Panc1 (cell line): ENCODE results near the gene TBCD. TPM values are rescaled to one million over a fixed set of nuclear protein-coding genes. Genes with fewer than 3 reads are reported as not detected.

Experiments
- ATAC-seq: fragments of 200-7000 bp; cut with Tn5 transposase; 2 replicates; pipeline ENCODE4 v1.9.1; 2020; ENCODE audit warnings: mild to moderate bottlenecking, moderate library complexity
- BruUV-seq: library from RNA; stranded (reverse); fragments of 400-500 nt; replicated peaks from 2 replicates; lab custom pipeline; 2021; lab: Mats Ljungman, UMichigan
- CTCF ChIA-PET: fragments of 300-600 bp; sonication (Branson Sonifier 250); formaldehyde crosslinking; loops from one replicate; lab custom pipeline; 2022; ENCODE audit warnings: antibody characterized with exemption; lab: Charles Lee
- POLR2A ChIA-PET: fragments of 300-600 bp; sonication (Branson Sonifier 250); formaldehyde crosslinking; loops from one replicate; lab custom pipeline; 2022; ENCODE audit warnings: antibody characterized with exemption; lab: Charles Lee
- DNase-seq: peaks from one replicate; pipeline ENCODE4 v3.0.0-alpha.2; 2010; ENCODE audit warnings: low read depth, low spot score
- H3K27ac ChIP-seq: 2 replicates; pipeline ENCODE4 v1.5.1; 2011; ENCODE audit warnings: mild to moderate bottlenecking, low read length, inconsistent platforms
- H3K27me3 ChIP-seq: fragments of 200-500 bp; sonication (Bioruptor generic); 2 replicates; pipeline ENCODE4 v1.6.0; 2014; ENCODE audit warnings: low read length, inconsistent platforms; ENCODE audit not compliant: control insufficient read depth, insufficient read depth
- H3K36me3 ChIP-seq: fragments of 200-500 bp; sonication (Bioruptor generic); 2 replicates; pipeline ENCODE4 v1.5.1; 2014; ENCODE audit warnings: inconsistent platforms, mild to moderate bottlenecking, low read length, moderate library complexity; ENCODE audit not compliant: control insufficient read depth, insufficient read depth
- H3K4me1 ChIP-seq: 2 replicates; pipeline ENCODE4 v1.5.1; 2011; ENCODE audit warnings: inconsistent platforms, mild to moderate bottlenecking, low read length, moderate library complexity; ENCODE audit not compliant: control insufficient read depth, insufficient read depth
- H3K4me3 ChIP-seq, 2 experiments: 2 replicates each; pipeline ENCODE4 v1.5.1; 2011 to 2012; ENCODE audit warnings: low read depth in 2 of 2, low read length in 2 of 2, mild to moderate bottlenecking in 2 of 2, inconsistent platforms in 1 of 2, moderate library complexity in 1 of 2
- H3K9me3 ChIP-seq: fragments of 200-500 bp; sonication (Bioruptor generic); 2 replicates; pipeline ENCODE4 v1.5.1; 2014; ENCODE audit warnings: low read depth, mild to moderate bottlenecking, inconsistent platforms, low read length, moderate library complexity; ENCODE audit not compliant: control insufficient read depth, insufficient read depth
- CTCF ChIP-seq: fragments of 450-650 bp; IDR thresholded peaks from 2 replicates; pipeline ENCODE4 v1.5.1; 2017; ENCODE audit warnings: mild to moderate bottlenecking
- POLR2AphosphoS5 ChIP-seq: IDR thresholded peaks from 2 replicates; pipeline ENCODE4 v1.6.1; 2012; ENCODE audit warnings: mild to moderate bottlenecking, low read depth, low read length, moderate library complexity
- SIN3A ChIP-seq: IDR thresholded peaks from 2 replicates; pipeline ENCODE4 v1.6.1; 2012; ENCODE audit warnings: low read depth, mild to moderate bottlenecking, low read length, moderate library complexity, borderline replicate concordance; ENCODE audit not compliant: insufficient read depth
- TCF7L2 ChIP-seq: IDR thresholded peaks from 2 replicates; pipeline ENCODE4 v1.6.1; 2011; ENCODE audit warnings: mild to moderate bottlenecking, low read depth, low read length, inconsistent platforms
- in situ Hi-C: cut with HindIII; loops from 2 replicates; pipeline ENCODE4 v1.10.0; 2016; ENCODE audit warnings: low sequenced_read_pairs, low pct_unique_long_range_greater_than_20kb
- intact Hi-C: fragments of 100-400 bp; cut with micrococcal nuclease; formaldehyde crosslinking; loops from one replicate; pipeline ENCODE4 v1.10.0; 2022; ENCODE audit not compliant: unreplicated experiment
- total RNA-seq: library from RNA; stranded (reverse); gene quantifications from one replicate; pipeline ENCODE4 v1.2.1, GENCODE V29; 2021; ENCODE audit not compliant: unreplicated experiment
- TF ChIP-seq, protein P1 (sequence below), 2 experiments: IDR thresholded peaks; 2 replicates each; pipeline ENCODE4 v1.6.1; 2011 to 2012; ENCODE audit warnings: low read depth in 2 of 2, control low read depth in 1 of 2, low read length in 1 of 2, mild to moderate bottlenecking in 1 of 2, moderate library complexity in 1 of 2; ENCODE audit not compliant: insufficient read depth in 1 of 2

Gene TBCD
- total RNA-seq, 1 experiment from 2014 or later = 186 TPM

DNA sequence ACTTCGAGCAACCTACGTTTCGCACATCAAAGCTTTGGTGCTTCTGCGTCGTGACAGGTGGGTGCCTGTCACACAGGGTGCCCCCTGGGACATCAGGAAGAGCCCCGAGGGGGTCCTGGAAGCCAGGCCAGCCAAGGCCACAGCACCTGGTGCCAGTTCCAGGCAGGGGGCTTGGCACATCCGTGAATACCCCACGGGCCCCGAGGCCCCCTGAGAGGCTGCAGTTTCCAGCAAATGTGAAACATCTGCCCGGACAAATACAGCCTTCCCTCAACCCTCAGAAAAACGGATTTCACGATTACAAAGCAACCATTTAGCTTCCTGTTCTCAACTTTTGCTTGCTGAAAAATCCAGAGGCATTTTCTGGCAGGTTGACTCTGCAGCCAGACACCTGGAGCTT, 218.2 kb downstream of the TBCD start:
- H3K27me3 ChIP-seq = no peaks in the 10 kb centered on the region
- ATAC-seq (no peak), DNase-seq (no peak)
- no peaks in the 10 kb centered on the region for H3K4me1 ChIP-seq
- CTCF ChIA-PET = no interaction called here
- H3K4me3 ChIP-seq = no peak overlapping the region
- POLR2A ChIA-PET = no interaction called here
- BruUV-seq = no TSS peak
- in situ Hi-C loops (no loop called here), intact Hi-C loops (no loop called here)
- no peak overlapping the region for H3K27ac ChIP-seq
- no peaks in the 10 kb centered on the region for H3K36me3 ChIP-seq
- no peaks in the 10 kb centered on the region for H3K9me3 ChIP-seq
- no peak for TF ChIP-seq CTCF
- TF ChIP-seq POLR2AphosphoS5 = no peak
- no peak for TF ChIP-seq SIN3A
- TF ChIP-seq, protein P1, sequence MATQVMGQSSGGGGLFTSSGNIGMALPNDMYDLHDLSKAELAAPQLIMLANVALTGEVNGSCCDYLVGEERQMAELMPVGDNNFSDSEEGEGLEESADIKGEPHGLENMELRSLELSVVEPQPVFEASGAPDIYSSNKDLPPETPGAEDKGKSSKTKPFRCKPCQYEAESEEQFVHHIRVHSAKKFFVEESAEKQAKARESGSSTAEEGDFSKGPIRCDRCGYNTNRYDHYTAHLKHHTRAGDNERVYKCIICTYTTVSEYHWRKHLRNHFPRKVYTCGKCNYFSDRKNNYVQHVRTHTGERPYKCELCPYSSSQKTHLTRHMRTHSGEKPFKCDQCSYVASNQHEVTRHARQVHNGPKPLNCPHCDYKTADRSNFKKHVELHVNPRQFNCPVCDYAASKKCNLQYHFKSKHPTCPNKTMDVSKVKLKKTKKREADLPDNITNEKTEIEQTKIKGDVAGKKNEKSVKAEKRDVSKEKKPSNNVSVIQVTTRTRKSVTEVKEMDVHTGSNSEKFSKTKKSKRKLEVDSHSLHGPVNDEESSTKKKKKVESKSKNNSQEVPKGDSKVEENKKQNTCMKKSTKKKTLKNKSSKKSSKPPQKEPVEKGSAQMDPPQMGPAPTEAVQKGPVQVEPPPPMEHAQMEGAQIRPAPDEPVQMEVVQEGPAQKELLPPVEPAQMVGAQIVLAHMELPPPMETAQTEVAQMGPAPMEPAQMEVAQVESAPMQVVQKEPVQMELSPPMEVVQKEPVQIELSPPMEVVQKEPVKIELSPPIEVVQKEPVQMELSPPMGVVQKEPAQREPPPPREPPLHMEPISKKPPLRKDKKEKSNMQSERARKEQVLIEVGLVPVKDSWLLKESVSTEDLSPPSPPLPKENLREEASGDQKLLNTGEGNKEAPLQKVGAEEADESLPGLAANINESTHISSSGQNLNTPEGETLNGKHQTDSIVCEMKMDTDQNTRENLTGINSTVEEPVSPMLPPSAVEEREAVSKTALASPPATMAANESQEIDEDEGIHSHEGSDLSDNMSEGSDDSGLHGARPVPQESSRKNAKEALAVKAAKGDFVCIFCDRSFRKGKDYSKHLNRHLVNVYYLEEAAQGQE (IDR thresholded peaks at IDR 0.05; ENCODE audit: insufficient read depth in 1 of 2, low read depth in 2 of 2, low read length in 1 of 2) = no peak
- TF ChIP-seq TCF7L2 = no peak

GRCh38 chr17:82970818-82971590, 219.1 kb downstream of the TBCD start:
- no peaks in the 10 kb centered on the region for H3K4me1 ChIP-seq
- POLR2A ChIA-PET = no interaction called here
- DNase-seq (no peak), ATAC-seq (no peak)
- H3K36me3 ChIP-seq = no peaks in the 10 kb centered on the region
- BruUV-seq = no TSS peak
- intact Hi-C loops = no loop called here
- H3K27me3 ChIP-seq = no peaks in the 10 kb centered on the region
- H3K9me3 ChIP-seq = no peaks in the 10 kb centered on the region
- TF ChIP-seq TCF7L2 (no peak), CTCF (no peak), POLR2AphosphoS5 (no peak), SIN3A (no peak)
- TF ChIP-seq, protein P1 (IDR thresholded peaks at IDR 0.05; ENCODE audit: insufficient read depth in 1 of 2, low read depth in 2 of 2, low read length in 1 of 2) = no peak
- in situ Hi-C loops = no loop called here
- no peak overlapping the region for H3K27ac ChIP-seq
- CTCF ChIA-PET = no interaction called here
- no peak overlapping the region for H3K4me3 ChIP-seq
